ENCODE results near the gene SCAPER.
"Not testable (repeated sequence)": the region's sequence is repeated elsewhere in the genome, so short reads cannot be mapped to it uniquely, and the experiment has no call there.

The SCAPER gene

GRCh38 chr15:76764004-76764403 is 141.1 kb downstream of the SCAPER start:
- H3K4me3 ChIP-seq (ENCODE audit: low read length) = no peak overlapping the region
- no peaks in the 10 kb centered on the region for H3K27me3 ChIP-seq (ENCODE audit: insufficient read depth, low read length)
- H3K9me3 ChIP-seq (ENCODE audit: insufficient read depth, low read depth, low read length) = no peaks in the 10 kb centered on the region
- no peak overlapping the region for H3K9ac ChIP-seq (ENCODE audit: low read depth, low read length)
- no peaks in the 10 kb centered on the region for H3K4me1 ChIP-seq (ENCODE audit: insufficient read depth, low read length)
- H3K27ac ChIP-seq (ENCODE audit: low read length) = no peak overlapping the region
- peaks cover 9% of the 10 kb centered on the region; the same call in 1 of the 2 replicates for H3K36me3 ChIP-seq (ENCODE audit: insufficient read depth, low read depth, low read length)

GRCh38 chr15:76763554-76763953 is 141.6 kb downstream of the SCAPER start:
- H3K9me3 ChIP-seq (ENCODE audit: insufficient read depth, low read depth, low read length) = no peaks in the 10 kb centered on the region
- no peaks in the 10 kb centered on the region for H3K4me1 ChIP-seq (ENCODE audit: insufficient read depth, low read length)
- H3K9ac ChIP-seq (ENCODE audit: low read depth, low read length) = no peak overlapping the region
- H3K27me3 ChIP-seq (ENCODE audit: insufficient read depth, low read length) = no peaks in the 10 kb centered on the region
- H3K36me3 ChIP-seq (ENCODE audit: insufficient read depth, low read depth, low read length) = peaks cover 9% of the 10 kb centered on the region; the same call in 1 of the 2 replicates
- H3K27ac ChIP-seq (ENCODE audit: low read length) = no peak overlapping the region
- no peak overlapping the region for H3K4me3 ChIP-seq (ENCODE audit: low read length)

- Histone ChIP-seq H3K4me1 (ENCODE audit: insufficient read depth, low read length) (no peaks in the 10 kb centered on the region), H3K27me3 (ENCODE audit: insufficient read depth, low read length) (no peaks in the 10 kb centered on the region), H3K36me3 (ENCODE audit: insufficient read depth, low read depth, low read length) (no peaks in the 10 kb centered on the region), H3K9me3 (ENCODE audit: insufficient read depth, low read depth, low read length) (no peaks in the 10 kb centered on the region), H3K4me3 (ENCODE audit: low read length) (no peak overlapping the region), H3K9ac (ENCODE audit: low read depth, low read length) (no peak overlapping the region), H3K27ac (ENCODE audit: low read length) (no peak overlapping the region)
Measured at GRCh38 chr15:76756381-76756780, 148.8 kb downstream of the SCAPER start.

- no peak overlapping the region for H3K27ac ChIP-seq (ENCODE audit: low read length)
- no peaks in the 10 kb centered on the region for H3K27me3 ChIP-seq (ENCODE audit: insufficient read depth, low read length)
- no peak overlapping the region for H3K4me3 ChIP-seq (ENCODE audit: low read length)
- no peak overlapping the region for H3K9ac ChIP-seq (ENCODE audit: low read depth, low read length)
- no peaks in the 10 kb centered on the region for H3K4me1 ChIP-seq (ENCODE audit: insufficient read depth, low read length)
- H3K36me3 ChIP-seq (ENCODE audit: insufficient read depth, low read depth, low read length) = no peaks in the 10 kb centered on the region
- H3K9me3 ChIP-seq (ENCODE audit: insufficient read depth, low read depth, low read length) = no peaks in the 10 kb centered on the region
Measured at GRCh38 chr15:76753771-76754170, 151.4 kb downstream of the SCAPER start.

GRCh38 chr15:76753131-76753530 is 152.0 kb downstream of the SCAPER start:
- Histone ChIP-seq H3K36me3 (ENCODE audit: insufficient read depth, low read depth, low read length) (no peaks in the 10 kb centered on the region), H3K4me1 (ENCODE audit: insufficient read depth, low read length) (no peaks in the 10 kb centered on the region), H3K27ac (ENCODE audit: low read length) (no peak overlapping the region), H3K9ac (ENCODE audit: low read depth, low read length) (no peak overlapping the region), H3K9me3 (ENCODE audit: insufficient read depth, low read depth, low read length) (no peaks in the 10 kb centered on the region), H3K4me3 (ENCODE audit: low read length) (no peak overlapping the region), H3K27me3 (ENCODE audit: insufficient read depth, low read length) (no peaks in the 10 kb centered on the region)

- H3K36me3 ChIP-seq (ENCODE audit: insufficient read depth, low read depth, low read length) = no peaks in the 10 kb centered on the region
- no peaks in the 10 kb centered on the region for H3K4me1 ChIP-seq (ENCODE audit: insufficient read depth, low read length)
- no peak overlapping the region for H3K9ac ChIP-seq (ENCODE audit: low read depth, low read length)
- no peaks in the 10 kb centered on the region for H3K9me3 ChIP-seq (ENCODE audit: insufficient read depth, low read depth, low read length)
- H3K4me3 ChIP-seq (ENCODE audit: low read length) = no peak overlapping the region
- no peak overlapping the region for H3K27ac ChIP-seq (ENCODE audit: low read length)
- H3K27me3 ChIP-seq (ENCODE audit: insufficient read depth, low read length) = no peaks in the 10 kb centered on the region
Measured at GRCh38 chr15:76752549-76752948, 152.6 kb downstream of the SCAPER start.

- Histone ChIP-seq H3K4me1 (ENCODE audit: insufficient read depth, low read length) (no peaks in the 10 kb centered on the region), H3K36me3 (ENCODE audit: insufficient read depth, low read depth, low read length) (peaks cover 7% of the 10 kb centered on the region), H3K4me3 (ENCODE audit: low read length) (no peak overlapping the region), H3K27me3 (ENCODE audit: insufficient read depth, low read length) (no peaks in the 10 kb centered on the region), H3K27ac (ENCODE audit: low read length) (no peak overlapping the region), H3K9me3 (ENCODE audit: insufficient read depth, low read depth, low read length) (peaks cover 7% of the 10 kb centered on the region; the same call in 1 of the 2 replicates), H3K9ac (ENCODE audit: low read depth, low read length) (no peak overlapping the region)
Measured at GRCh38 chr15:76737573-76737972, 167.6 kb downstream of the SCAPER start.

- H3K4me3 ChIP-seq (ENCODE audit: low read length); H3K27me3 ChIP-seq (ENCODE audit: insufficient read depth, low read length); H3K4me1 ChIP-seq (ENCODE audit: insufficient read depth, low read length); H3K9ac ChIP-seq (ENCODE audit: low read depth, low read length); H3K9me3 ChIP-seq (ENCODE audit: insufficient read depth, low read depth, low read length); H3K27ac ChIP-seq (ENCODE audit: low read length); H3K36me3 ChIP-seq (ENCODE audit: insufficient read depth, low read depth, low read length): not testable (repeated sequence)
Measured at GRCh38 chr15:76732321-76732720, 172.8 kb downstream of the SCAPER start.

GRCh38 chr15:76730262-76730661 is 174.9 kb downstream of the SCAPER start:
- no peak overlapping the region for H3K9ac ChIP-seq (ENCODE audit: low read depth, low read length)

GRCh38 chr15:76718863-76719262 is 186.3 kb downstream of the SCAPER start:
- no peak overlapping the region for H3K27ac ChIP-seq (ENCODE audit: low read length)
- no peaks in the 10 kb centered on the region for H3K36me3 ChIP-seq (ENCODE audit: insufficient read depth, low read depth, low read length)
- H3K27me3 ChIP-seq (ENCODE audit: insufficient read depth, low read length) = no peaks in the 10 kb centered on the region
- H3K4me3 ChIP-seq (ENCODE audit: low read length) = no peak overlapping the region
- no peak overlapping the region for H3K9ac ChIP-seq (ENCODE audit: low read depth, low read length)
- no peaks in the 10 kb centered on the region for H3K4me1 ChIP-seq (ENCODE audit: insufficient read depth, low read length)
- no peaks in the 10 kb centered on the region; the same call in 1 of the 2 replicates for H3K9me3 ChIP-seq (ENCODE audit: insufficient read depth, low read depth, low read length)

More at GRCh38 chr15:76730262-76730661, 174.9 kb downstream of the SCAPER start:
- no peak overlapping the region for H3K4me3 ChIP-seq (ENCODE audit: low read length)
- H3K27ac ChIP-seq (ENCODE audit: low read length) = no peak overlapping the region
- peaks cover 9% of the 10 kb centered on the region; the same call in 1 of the 2 replicates for H3K9me3 ChIP-seq (ENCODE audit: insufficient read depth, low read depth, low read length)
- H3K36me3 ChIP-seq (ENCODE audit: insufficient read depth, low read depth, low read length) = peaks cover 8% of the 10 kb centered on the region
- H3K4me1 ChIP-seq (ENCODE audit: insufficient read depth, low read length) = no peaks in the 10 kb centered on the region
- H3K27me3 ChIP-seq (ENCODE audit: insufficient read depth, low read length) = no peaks in the 10 kb centered on the region

- no peak overlapping the region for H3K27ac ChIP-seq (ENCODE audit: low read length)
- H3K4me3 ChIP-seq (ENCODE audit: low read length) = no peak overlapping the region
- H3K27me3 ChIP-seq (ENCODE audit: insufficient read depth, low read length) = no peaks in the 10 kb centered on the region
- no peaks in the 10 kb centered on the region for H3K36me3 ChIP-seq (ENCODE audit: insufficient read depth, low read depth, low read length)
- no peaks in the 10 kb centered on the region; the same call in 1 of the 2 replicates for H3K9me3 ChIP-seq (ENCODE audit: insufficient read depth, low read depth, low read length)
- no peaks in the 10 kb centered on the region for H3K4me1 ChIP-seq (ENCODE audit: insufficient read depth, low read length)
- H3K9ac ChIP-seq (ENCODE audit: low read depth, low read length) = no peak overlapping the region
Measured at GRCh38 chr15:76714950-76715349, 190.2 kb downstream of the SCAPER start.

GRCh38 chr15:76711351-76711827 is 193.8 kb downstream of the SCAPER start:
- Histone ChIP-seq H3K9ac (ENCODE audit: low read depth, low read length) (no peak overlapping the region), H3K27ac (ENCODE audit: low read length) (no peak overlapping the region), H3K4me3 (ENCODE audit: low read length) (no peak overlapping the region), H3K36me3 (ENCODE audit: insufficient read depth, low read depth, low read length) (no peaks in the 10 kb centered on the region), H3K27me3 (ENCODE audit: insufficient read depth, low read length) (no peaks in the 10 kb centered on the region), H3K9me3 (ENCODE audit: insufficient read depth, low read depth, low read length) (no peaks in the 10 kb centered on the region; the same call in 1 of the 2 replicates), H3K4me1 (ENCODE audit: insufficient read depth, low read length) (no peaks in the 10 kb centered on the region)
